ENCODE measurements around the gene VAMP7.

The VAMP7 gene

GRCh38 chrX:155874571-155875244, 6.4 kb upstream of the VAMP7 start:
- Histone ChIP-seq H3K27ac (ENCODE audit: insufficient read depth, low read depth, low read length, poor library complexity, severe bottlenecking) (no peak overlapping the region), H3K9me3 (ENCODE audit: control insufficient read depth, low read length) (no peaks in the 10 kb centered on the region), H3K27me3 (ENCODE audit: control insufficient read depth, insufficient read depth, low read length, poor library complexity, severe bottlenecking) (no peaks in the 10 kb centered on the region), H3K36me3 (ENCODE audit: control insufficient read depth, insufficient read depth, low read length) (no peaks in the 10 kb centered on the region), H3K4me3 (ENCODE audit: insufficient read depth, low read depth, low read length) (no peak overlapping the region), H3K4me1 (ENCODE audit: control insufficient read depth, insufficient read depth, low read length) (no peaks in the 10 kb centered on the region)
- 85 to 88% methylated on average over 29 to 30 of the region's 31 CpGs for WGBS, 2 experiments

GRCh38 chrX:155876704-155877103, 4.4 kb upstream of the VAMP7 start:
- WGBS, 2 experiments, result 71 to 77% methylated on average over 3 of the region's 3 CpGs
- H3K36me3 ChIP-seq (ENCODE audit: control insufficient read depth, insufficient read depth, low read length), result no peaks in the 10 kb centered on the region
- no peak overlapping the region for H3K27ac ChIP-seq (ENCODE audit: insufficient read depth, low read depth, low read length, poor library complexity, severe bottlenecking)
- H3K27me3 ChIP-seq (ENCODE audit: control insufficient read depth, insufficient read depth, low read length, poor library complexity, severe bottlenecking), result no peaks in the 10 kb centered on the region
- no peaks in the 10 kb centered on the region for H3K9me3 ChIP-seq (ENCODE audit: control insufficient read depth, low read length)
- H3K4me3 ChIP-seq (ENCODE audit: insufficient read depth, low read depth, low read length), result no peak overlapping the region
- H3K4me1 ChIP-seq (ENCODE audit: control insufficient read depth, insufficient read depth, low read length), result no peaks in the 10 kb centered on the region

GRCh38 chrX:155877288-155877687, 3.9 kb upstream of the VAMP7 start:
- Histone ChIP-seq H3K27ac (ENCODE audit: insufficient read depth, low read depth, low read length, poor library complexity, severe bottlenecking) (no peak overlapping the region), H3K4me3 (ENCODE audit: insufficient read depth, low read depth, low read length) (no peak overlapping the region), H3K4me1 (ENCODE audit: control insufficient read depth, insufficient read depth, low read length) (no peaks in the 10 kb centered on the region), H3K36me3 (ENCODE audit: control insufficient read depth, insufficient read depth, low read length) (no peaks in the 10 kb centered on the region), H3K9me3 (ENCODE audit: control insufficient read depth, low read length) (no peaks in the 10 kb centered on the region), H3K27me3 (ENCODE audit: control insufficient read depth, insufficient read depth, low read length, poor library complexity, severe bottlenecking) (no peaks in the 10 kb centered on the region)
- WGBS, 2 experiments, result 50 to 57% methylated on average over 1 of the region's 1 CpG

- no peaks in the 10 kb centered on the region for H3K36me3 ChIP-seq (ENCODE audit: control insufficient read depth, insufficient read depth, low read length)
- no peaks in the 10 kb centered on the region for H3K4me1 ChIP-seq (ENCODE audit: control insufficient read depth, insufficient read depth, low read length)
- 53 to 61% methylated on average over 13 of the region's 13 CpGs for WGBS, 2 experiments
- H3K27me3 ChIP-seq (ENCODE audit: control insufficient read depth, insufficient read depth, low read length, poor library complexity, severe bottlenecking), result no peaks in the 10 kb centered on the region
- no peaks in the 10 kb centered on the region for H3K9me3 ChIP-seq (ENCODE audit: control insufficient read depth, low read length)
- peak overlapping the region; percentile 52 for H3K4me3 ChIP-seq (ENCODE audit: insufficient read depth, low read depth, low read length)
- H3K27ac ChIP-seq (ENCODE audit: insufficient read depth, low read depth, low read length, poor library complexity, severe bottlenecking), result no peak overlapping the region
These were observed 473 bp upstream of the VAMP7 start for GRCh38 chrX:155880586-155881157.

- Histone ChIP-seq H3K9me3 (ENCODE audit: control insufficient read depth, low read length) (peaks cover 4% of the 10 kb centered on the region), H3K36me3 (ENCODE audit: control insufficient read depth, insufficient read depth, low read length) (no peaks in the 10 kb centered on the region), H3K27ac (ENCODE audit: insufficient read depth, low read depth, low read length, poor library complexity, severe bottlenecking) (no peak overlapping the region), H3K4me3 (ENCODE audit: insufficient read depth, low read depth, low read length) (no peak overlapping the region), H3K4me1 (ENCODE audit: control insufficient read depth, insufficient read depth, low read length) (no peaks in the 10 kb centered on the region), H3K27me3 (ENCODE audit: control insufficient read depth, insufficient read depth, low read length, poor library complexity, severe bottlenecking) (no peaks in the 10 kb centered on the region)
- 79 to 92% methylated on average over 2 of the region's 2 CpGs for WGBS, 2 experiments
These were observed 5.3 kb downstream of the VAMP7 start for GRCh38 chrX:155886409-155886808.

GRCh38 chrX:155888139-155888538, 7.0 kb downstream of the VAMP7 start:
- WGBS, 2 experiments, result 75 to 87% methylated on average over 2 to 3 of the region's 3 CpGs
- Histone ChIP-seq H3K9me3 (ENCODE audit: control insufficient read depth, low read length) (peaks cover 4% of the 10 kb centered on the region), H3K27me3 (ENCODE audit: control insufficient read depth, insufficient read depth, low read length, poor library complexity, severe bottlenecking) (no peaks in the 10 kb centered on the region), H3K27ac (ENCODE audit: insufficient read depth, low read depth, low read length, poor library complexity, severe bottlenecking) (no peak overlapping the region), H3K4me3 (ENCODE audit: insufficient read depth, low read depth, low read length) (no peak overlapping the region), H3K4me1 (ENCODE audit: control insufficient read depth, insufficient read depth, low read length) (no peaks in the 10 kb centered on the region), H3K36me3 (ENCODE audit: control insufficient read depth, insufficient read depth, low read length) (no peaks in the 10 kb centered on the region)

GRCh38 chrX:155889328-155889727, 8.2 kb downstream of the VAMP7 start:
- peaks cover 4% of the 10 kb centered on the region for H3K9me3 ChIP-seq (ENCODE audit: control insufficient read depth, low read length)
- no peaks in the 10 kb centered on the region for H3K36me3 ChIP-seq (ENCODE audit: control insufficient read depth, insufficient read depth, low read length)
- WGBS, 2 experiments, result 75 to 83% methylated on average over 2 to 4 of the region's 4 CpGs
- H3K4me3 ChIP-seq (ENCODE audit: insufficient read depth, low read depth, low read length), result no peak overlapping the region
- H3K27ac ChIP-seq (ENCODE audit: insufficient read depth, low read depth, low read length, poor library complexity, severe bottlenecking), result no peak overlapping the region
- H3K4me1 ChIP-seq (ENCODE audit: control insufficient read depth, insufficient read depth, low read length), result no peaks in the 10 kb centered on the region
- no peaks in the 10 kb centered on the region for H3K27me3 ChIP-seq (ENCODE audit: control insufficient read depth, insufficient read depth, low read length, poor library complexity, severe bottlenecking)

- 67 to 71% methylated on average over 1 to 3 of the region's 3 CpGs for WGBS, 2 experiments
- Histone ChIP-seq H3K36me3 (ENCODE audit: control insufficient read depth, insufficient read depth, low read length) (no peaks in the 10 kb centered on the region), H3K4me1 (ENCODE audit: control insufficient read depth, insufficient read depth, low read length) (no peaks in the 10 kb centered on the region), H3K4me3 (ENCODE audit: insufficient read depth, low read depth, low read length) (no peak overlapping the region), H3K27ac (ENCODE audit: insufficient read depth, low read depth, low read length, poor library complexity, severe bottlenecking) (no peak overlapping the region), H3K9me3 (ENCODE audit: control insufficient read depth, low read length) (peaks cover 4% of the 10 kb centered on the region), H3K27me3 (ENCODE audit: control insufficient read depth, insufficient read depth, low read length, poor library complexity, severe bottlenecking) (no peaks in the 10 kb centered on the region)
These were observed 10.5 kb downstream of the VAMP7 start for GRCh38 chrX:155891446-155892210.

GRCh38 chrX:155893521-155893920, 12.4 kb downstream of the VAMP7 start:
- WGBS, 2 experiments, result 48 to 50% methylated on average over 3 of the region's 3 CpGs
- Histone ChIP-seq H3K4me3 (ENCODE audit: insufficient read depth, low read depth, low read length) (no peak overlapping the region), H3K27me3 (ENCODE audit: control insufficient read depth, insufficient read depth, low read length, poor library complexity, severe bottlenecking) (no peaks in the 10 kb centered on the region), H3K36me3 (ENCODE audit: control insufficient read depth, insufficient read depth, low read length) (no peaks in the 10 kb centered on the region), H3K4me1 (ENCODE audit: control insufficient read depth, insufficient read depth, low read length) (no peaks in the 10 kb centered on the region), H3K27ac (ENCODE audit: insufficient read depth, low read depth, low read length, poor library complexity, severe bottlenecking) (no peak overlapping the region), H3K9me3 (ENCODE audit: control insufficient read depth, low read length) (peaks cover 4% of the 10 kb centered on the region)

- Histone ChIP-seq H3K4me1 (ENCODE audit: control insufficient read depth, insufficient read depth, low read length) (no peaks in the 10 kb centered on the region), H3K9me3 (ENCODE audit: control insufficient read depth, low read length) (no peaks in the 10 kb centered on the region), H3K27me3 (ENCODE audit: control insufficient read depth, insufficient read depth, low read length, poor library complexity, severe bottlenecking) (no peaks in the 10 kb centered on the region), H3K27ac (ENCODE audit: insufficient read depth, low read depth, low read length, poor library complexity, severe bottlenecking) (no peak overlapping the region), H3K36me3 (ENCODE audit: control insufficient read depth, insufficient read depth, low read length) (no peaks in the 10 kb centered on the region), H3K4me3 (ENCODE audit: insufficient read depth, low read depth, low read length) (no peak overlapping the region)
- WGBS, 2 experiments, result 80 to 90% methylated on average over 2 to 4 of the region's 4 CpGs
These were observed 15.4 kb downstream of the VAMP7 start for GRCh38 chrX:155896512-155896911.

Measured in ectodermal cell (in vitro differentiated cells).